ENCODE results near the gene P2RY13.

P2RY13 gene

DNA sequence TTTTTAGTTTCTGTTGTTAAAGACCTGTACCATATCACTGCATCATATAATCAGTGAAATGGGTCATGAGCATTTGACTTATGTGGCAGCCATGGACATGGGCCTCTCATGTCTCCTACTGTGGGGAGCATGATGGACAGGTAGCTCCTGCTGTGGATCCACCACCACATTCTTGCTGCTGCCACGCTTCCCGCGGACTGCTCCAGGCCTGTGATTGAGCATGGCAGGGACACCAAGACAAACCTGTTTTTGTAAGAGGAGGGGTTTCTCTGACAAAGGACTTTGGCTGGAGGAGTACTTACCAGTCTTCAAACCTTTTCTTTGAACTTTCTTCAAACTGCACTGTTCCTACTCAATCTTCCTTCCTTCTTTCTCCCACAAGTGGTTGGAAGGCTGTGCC is 33.1 kb downstream of the P2RY13 start:
- TF ChIP-seq, protein P1, sequence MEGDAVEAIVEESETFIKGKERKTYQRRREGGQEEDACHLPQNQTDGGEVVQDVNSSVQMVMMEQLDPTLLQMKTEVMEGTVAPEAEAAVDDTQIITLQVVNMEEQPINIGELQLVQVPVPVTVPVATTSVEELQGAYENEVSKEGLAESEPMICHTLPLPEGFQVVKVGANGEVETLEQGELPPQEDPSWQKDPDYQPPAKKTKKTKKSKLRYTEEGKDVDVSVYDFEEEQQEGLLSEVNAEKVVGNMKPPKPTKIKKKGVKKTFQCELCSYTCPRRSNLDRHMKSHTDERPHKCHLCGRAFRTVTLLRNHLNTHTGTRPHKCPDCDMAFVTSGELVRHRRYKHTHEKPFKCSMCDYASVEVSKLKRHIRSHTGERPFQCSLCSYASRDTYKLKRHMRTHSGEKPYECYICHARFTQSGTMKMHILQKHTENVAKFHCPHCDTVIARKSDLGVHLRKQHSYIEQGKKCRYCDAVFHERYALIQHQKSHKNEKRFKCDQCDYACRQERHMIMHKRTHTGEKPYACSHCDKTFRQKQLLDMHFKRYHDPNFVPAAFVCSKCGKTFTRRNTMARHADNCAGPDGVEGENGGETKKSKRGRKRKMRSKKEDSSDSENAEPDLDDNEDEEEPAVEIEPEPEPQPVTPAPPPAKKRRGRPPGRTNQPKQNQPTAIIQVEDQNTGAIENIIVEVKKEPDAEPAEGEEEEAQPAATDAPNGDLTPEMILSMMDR (conservative IDR thresholded peaks at IDR 0.05; ENCODE audit: control insufficient read depth, insufficient read depth, low read depth, low read length) = no peak
- DNase-seq (ENCODE audit: low read depth) = no peak
- H3K4me3 ChIP-seq (ENCODE audit: control insufficient read depth, low read depth, low read length) = no peak overlapping the region

DNA sequence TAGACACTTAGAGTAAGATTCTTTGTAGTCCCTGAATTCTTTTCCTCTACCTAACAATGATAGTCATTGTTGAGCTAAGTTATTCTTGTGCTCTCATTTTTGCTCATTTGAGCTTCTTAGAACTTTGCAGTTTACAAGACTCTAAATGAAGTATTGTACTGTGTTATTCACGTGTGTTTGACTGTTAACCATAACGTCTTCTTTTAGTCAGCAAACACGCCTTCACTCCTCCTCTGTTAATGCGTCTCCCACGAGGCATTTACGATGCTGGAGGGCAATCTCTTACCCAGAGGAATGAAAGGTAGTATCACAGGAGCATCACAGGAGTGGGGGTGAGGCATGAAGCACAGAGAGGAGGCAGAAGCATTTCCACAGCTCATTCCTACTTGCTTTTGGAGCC is 36.2 kb downstream of the P2RY13 start:
- TF ChIP-seq, protein P1 (conservative IDR thresholded peaks at IDR 0.05; ENCODE audit: control insufficient read depth, insufficient read depth, low read depth, low read length) = no peak
- H3K4me3 ChIP-seq (ENCODE audit: control insufficient read depth, low read depth, low read length) = no peak overlapping the region
- DNase-seq (ENCODE audit: low read depth) = no peak

DNA sequence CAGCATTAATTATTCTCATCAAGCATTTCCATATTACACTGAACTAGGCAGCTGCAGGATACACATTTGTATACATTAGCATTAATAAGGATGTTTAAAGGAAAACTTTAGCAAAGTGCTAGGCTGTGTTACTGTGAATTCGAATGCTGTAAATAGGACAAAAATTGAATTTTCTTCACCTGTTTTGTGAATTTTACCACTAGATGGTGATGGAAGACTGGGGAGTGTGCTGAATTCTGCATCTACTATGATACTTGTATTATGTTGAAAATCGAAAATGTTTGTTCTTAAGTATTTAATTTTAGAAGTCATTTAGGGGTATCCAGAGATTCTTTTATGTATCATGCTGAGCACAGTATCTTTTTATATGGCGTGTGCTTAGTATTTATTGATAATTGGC is 38.7 kb downstream of the P2RY13 start:
- peak; percentile 60 for DNase-seq (ENCODE audit: low read depth)
- no peak overlapping the region for H3K4me3 ChIP-seq (ENCODE audit: control insufficient read depth, low read depth, low read length)
- TF ChIP-seq, protein P1 (conservative IDR thresholded peaks at IDR 0.05; ENCODE audit: control insufficient read depth, insufficient read depth, low read depth, low read length) = peak; percentile 62

DNA sequence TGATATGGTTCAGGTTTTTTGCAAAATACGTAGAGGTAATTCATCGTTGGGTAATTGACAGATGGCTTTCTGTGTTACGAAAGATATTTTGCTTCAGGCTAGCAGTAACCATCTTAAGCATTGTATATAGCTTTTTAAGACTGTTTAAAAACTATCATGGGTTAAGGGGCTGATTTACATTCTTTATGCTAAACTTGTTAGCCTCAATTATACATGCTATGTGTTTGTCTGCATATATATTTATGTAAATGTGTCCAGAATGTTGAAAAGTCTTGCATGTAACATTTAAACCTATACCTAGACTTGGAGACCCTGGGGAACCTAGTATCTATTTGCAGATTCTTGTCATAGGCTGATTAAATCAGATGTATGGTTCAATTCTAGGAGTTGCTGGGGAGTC is 39.9 kb downstream of the P2RY13 start:
- TF ChIP-seq, protein P1 (conservative IDR thresholded peaks at IDR 0.05; ENCODE audit: control insufficient read depth, insufficient read depth, low read depth, low read length) = no peak
- DNase-seq (ENCODE audit: low read depth) = no peak
- H3K4me3 ChIP-seq (ENCODE audit: control insufficient read depth, low read depth, low read length) = no peak overlapping the region

DNA sequence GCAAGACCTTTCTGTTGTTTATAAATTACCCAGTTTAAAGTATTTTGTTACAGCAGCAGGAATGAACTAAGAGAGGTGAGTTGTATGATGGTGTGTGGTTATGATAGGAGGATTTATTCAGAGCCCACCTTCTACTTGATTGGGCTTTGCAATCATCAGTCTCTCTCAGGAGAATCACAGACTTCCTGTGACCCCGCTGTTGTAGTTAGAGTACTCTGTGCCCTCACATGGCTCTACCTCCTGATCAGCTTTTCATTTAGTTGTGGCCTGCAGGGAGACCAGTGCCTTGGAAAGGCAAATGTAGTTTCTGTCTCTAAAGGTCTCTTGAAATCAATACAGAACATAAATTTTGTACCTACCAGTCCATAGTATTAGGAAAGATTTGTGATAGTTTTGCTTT is 43.4 kb downstream of the P2RY13 start:
- no peak for DNase-seq (ENCODE audit: low read depth)
- no peak overlapping the region for H3K4me3 ChIP-seq (ENCODE audit: control insufficient read depth, low read depth, low read length)
- TF ChIP-seq, protein P1 (conservative IDR thresholded peaks at IDR 0.05; ENCODE audit: control insufficient read depth, insufficient read depth, low read depth, low read length) = no peak

DNA sequence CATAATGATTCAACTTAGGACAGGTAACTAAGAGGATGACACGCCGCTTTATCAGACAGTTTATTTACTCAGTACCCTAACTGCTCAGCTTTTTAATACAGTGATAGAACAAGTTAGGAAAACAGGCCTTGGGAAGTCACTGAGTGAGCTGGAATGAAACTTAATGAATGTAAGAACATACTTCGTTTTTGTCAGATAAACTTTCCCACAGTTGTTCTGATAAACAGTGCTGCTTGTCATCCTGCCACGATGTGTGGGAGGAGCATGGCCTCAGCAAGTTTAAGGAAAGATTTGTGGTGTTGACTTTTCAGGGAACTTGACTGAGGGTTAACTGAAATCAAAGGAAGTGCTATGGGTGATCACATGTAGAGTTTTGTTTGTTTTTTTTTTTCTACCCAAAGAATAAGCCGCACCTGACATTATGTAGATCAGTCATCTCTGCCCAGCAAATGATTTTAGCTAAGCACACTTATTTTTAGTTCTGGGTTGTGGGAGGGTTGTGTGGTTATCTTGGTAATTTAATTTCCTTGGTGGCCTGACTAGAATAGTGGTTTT is 45.4 kb downstream of the P2RY13 start:
- H3K4me3 ChIP-seq (ENCODE audit: control insufficient read depth, low read depth, low read length) = no peak overlapping the region
- DNase-seq (ENCODE audit: low read depth) = peak; percentile 64
- TF ChIP-seq, protein P1 (conservative IDR thresholded peaks at IDR 0.05; ENCODE audit: control insufficient read depth, insufficient read depth, low read depth, low read length) = no peak

DNA sequence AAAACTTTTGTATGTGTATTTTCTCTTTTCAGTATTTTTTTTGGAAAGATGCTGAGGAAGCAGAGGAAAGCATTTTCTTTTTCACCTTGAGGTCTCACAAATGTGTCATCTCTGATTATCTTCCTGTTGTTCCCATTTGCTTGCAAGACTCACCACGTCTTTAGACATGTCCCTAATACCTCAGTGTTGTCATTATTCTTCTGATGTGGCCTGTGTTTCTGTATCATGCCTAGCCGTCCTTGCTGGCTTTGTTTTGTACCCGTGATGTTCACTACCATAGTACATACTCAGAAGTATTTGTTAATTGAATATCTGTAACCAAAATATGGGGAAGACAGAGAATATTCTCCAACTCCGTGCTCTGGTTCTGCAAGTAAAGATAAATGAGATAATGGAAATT is 46.0 kb downstream of the P2RY13 start:
- DNase-seq (ENCODE audit: low read depth) = no peak
- TF ChIP-seq, protein P1 (conservative IDR thresholded peaks at IDR 0.05; ENCODE audit: control insufficient read depth, insufficient read depth, low read depth, low read length) = no peak
- no peak overlapping the region for H3K4me3 ChIP-seq (ENCODE audit: control insufficient read depth, low read depth, low read length)
